H1 (cell line): ENCODE results near the gene MIEN1. TPM values are rescaled to one million over a fixed set of nuclear protein-coding genes. Genes with fewer than 3 reads are reported as not detected.

ENCODE experiments used
- CTCF ChIA-PET: fragments of 300-600 bp; sonication (Branson Sonifier 250); formaldehyde crosslinking; loops from one replicate; lab custom pipeline; 2021; ENCODE audit not compliant: partially characterized antibody; lab: Charles Lee
- POLR2A ChIA-PET: fragments of 300-600 bp; sonication (Branson Sonifier 250); formaldehyde crosslinking; loops from one replicate; lab custom pipeline; 2021; ENCODE audit warnings: inconsistent platforms; ENCODE audit not compliant: partially characterized antibody; lab: Charles Lee
- DNase-seq, 2 experiments: peaks; one replicate each; pipeline versions ENCODE4 v3.0.0 to v3.0.0-alpha.2; 2010 to 2022; ENCODE audit warnings: low spot score in 2 of 2, low read depth in 1 of 2, mixed read lengths in 1 of 2
- FAIRE-seq: peaks from 2 replicates; lab custom pipeline; 2011; peaks lifted over from hg19 to GRCh38; lab: Jason Lieb, UNC
- H2AFZ ChIP-seq: 2 replicates; pipeline ENCODE4 v1.8.1; 2012; ENCODE audit warnings: low read length, inconsistent platforms
- H2AK5ac ChIP-seq: 2 replicates; pipeline ENCODE4 v1.6.1; 2013; ENCODE audit warnings: low read depth, low read length
- H2BK120ac ChIP-seq: replicated peaks from 2 replicates; pipeline ENCODE3; 2013; ENCODE audit warnings: low read depth, low read length, inconsistent platforms
- H2BK12ac ChIP-seq: 2 replicates; pipeline ENCODE4 v1.6.1; 2013; ENCODE audit warnings: low read depth, low read length
- H2BK15ac ChIP-seq: 2 replicates; pipeline ENCODE4 v1.6.1; 2013; ENCODE audit warnings: low read length
- H2BK20ac ChIP-seq: 2 replicates; pipeline ENCODE4 v1.6.1; 2013; ENCODE audit warnings: low read length
- H2BK5ac ChIP-seq: 2 replicates; pipeline ENCODE4 v1.6.1; 2013; ENCODE audit warnings: low read depth, low read length
- H3K14ac ChIP-seq: 2 replicates; pipeline ENCODE4 v1.6.1; 2013; ENCODE audit warnings: inconsistent platforms; ENCODE audit not compliant: insufficient read length
- H3K18ac ChIP-seq: 2 replicates; pipeline ENCODE4 v1.6.1; 2013; ENCODE audit warnings: low read length; ENCODE audit errors: extremely low read depth
- H3K23ac ChIP-seq: 2 replicates; pipeline ENCODE4 v1.6.1; 2013; ENCODE audit warnings: inconsistent platforms; ENCODE audit not compliant: insufficient read length
- H3K23me2 ChIP-seq: 2 replicates; pipeline ENCODE4 v1.6.1; 2013; ENCODE audit warnings: low read depth, low read length
- H3K27ac ChIP-seq: 2 replicates; pipeline ENCODE4 v1.6.1; 2011; ENCODE audit warnings: low read depth, low read length, inconsistent platforms
- H3K27me3 ChIP-seq, 4 experiments: replicated peaks in 1 of 4; 1 replicate in 1 of 4; 2 replicates in 3 of 4; pipeline versions ENCODE4 v1.6.1 to v1.8.1; 2011 to 2013; ENCODE audit warnings: low read length in 3 of 4, mild to moderate bottlenecking in 3 of 4, inconsistent platforms in 2 of 4, mixed read lengths in 2 of 4, moderate library complexity in 1 of 4; ENCODE audit not compliant: control insufficient read depth in 3 of 4, insufficient read depth in 3 of 4; ENCODE audit errors: extremely low read depth in 1 of 4
- H3K36me3 ChIP-seq, 4 experiments: 2 replicates each; pipeline versions ENCODE4 v1.6.1 to v1.8.1; 2011 to 2013; ENCODE audit warnings: mild to moderate bottlenecking in 4 of 4, low read length in 3 of 4, moderate library complexity in 2 of 4, control low read depth in 1 of 4, inconsistent platforms in 1 of 4; ENCODE audit not compliant: insufficient read depth in 4 of 4, control insufficient read depth in 2 of 4
- H3K4ac ChIP-seq: replicated peaks from 2 replicates; pipeline ENCODE3; 2013; ENCODE audit warnings: low read length, low read depth, mixed read lengths, inconsistent platforms; ENCODE audit not compliant: insufficient read length
- H3K4me1 ChIP-seq, 4 experiments: replicated peaks in 1 of 4; 1 replicate in 1 of 4; 2 replicates in 3 of 4; pipeline versions ENCODE4 v1.6.1 to v1.8.1; 2011 to 2013; ENCODE audit warnings: low read length in 3 of 4, inconsistent platforms in 2 of 4, mixed read lengths in 1 of 4; ENCODE audit not compliant: insufficient read depth in 4 of 4, control insufficient read depth in 3 of 4
- H3K4me2 ChIP-seq, 2 experiments: 2 replicates each; pipeline versions ENCODE4 v1.6.1 to v1.8.1; 2011 to 2013; ENCODE audit warnings: low read depth in 2 of 2, low read length in 2 of 2, control low read depth in 1 of 2, inconsistent platforms in 1 of 2, mild to moderate bottlenecking in 1 of 2; ENCODE audit not compliant: insufficient read depth in 1 of 2
- H3K4me3 ChIP-seq, 4 experiments: fragments of 200-600, 300-600 bp in 1 of 4; sonication (generic), shearing (Covaris generic), sonication (Bioruptor Twin) in 1 of 4; 2 replicates each; pipeline versions ENCODE4 v1.5.1 to v1.8.1; 2011 to 2016; ENCODE audit warnings: low read length in 4 of 4, low read depth in 3 of 4, control low read depth in 2 of 4, inconsistent platforms in 2 of 4, mild to moderate bottlenecking in 2 of 4, mixed read lengths in 1 of 4, moderate library complexity in 1 of 4; ENCODE audit not compliant: insufficient read depth in 2 of 4; ENCODE audit errors: extremely low read depth in 1 of 4
- H3K56ac ChIP-seq: replicated peaks from 2 replicates; pipeline ENCODE3; 2013; ENCODE audit warnings: low read depth, mild to moderate bottlenecking, mixed read lengths, low read length, inconsistent platforms; ENCODE audit not compliant: insufficient read length
- H3K79me1 ChIP-seq: 2 replicates; pipeline ENCODE4 v1.6.1; 2013; ENCODE audit warnings: low read depth, low read length, control low read depth
- H3K79me2 ChIP-seq, 2 experiments: 2 replicates each; pipeline versions ENCODE4 v1.6.1 to v1.8.1; 2012 to 2013; ENCODE audit warnings: low read length in 2 of 2, mild to moderate bottlenecking in 2 of 2, inconsistent platforms in 1 of 2; ENCODE audit not compliant: insufficient read depth in 2 of 2, control insufficient read depth in 1 of 2
- H3K9ac ChIP-seq, 4 experiments: replicated peaks in 1 of 4; 1 replicate in 1 of 4; 2 replicates in 3 of 4; pipeline versions ENCODE4 v1.6.1 to v1.8.1; 2011 to 2013; ENCODE audit warnings: low read depth in 3 of 4, low read length in 3 of 4, control low read depth in 2 of 4, mild to moderate bottlenecking in 2 of 4, moderate library complexity in 2 of 4, inconsistent platforms in 1 of 4; ENCODE audit errors: extremely low read depth in 1 of 4
- H3K9me3 ChIP-seq, 2 experiments: 2 replicates each; pipeline versions ENCODE4 v1.6.1 to v1.8.1; 2012 to 2013; ENCODE audit warnings: mild to moderate bottlenecking in 2 of 2, moderate library complexity in 2 of 2, control low read depth in 1 of 2, inconsistent platforms in 1 of 2, low read depth in 1 of 2, low read length in 1 of 2, mixed read lengths in 1 of 2; ENCODE audit not compliant: insufficient read depth in 2 of 2
- H4K20me1 ChIP-seq, 2 experiments: replicated peaks in 1 of 2; 2 replicates each; pipeline versions ENCODE3 to v1.8.1; 2011 to 2013; ENCODE audit warnings: inconsistent platforms in 2 of 2, low read length in 2 of 2, mild to moderate bottlenecking in 1 of 2; ENCODE audit not compliant: insufficient read depth in 2 of 2, control insufficient read depth in 1 of 2
- H4K5ac ChIP-seq: 2 replicates; pipeline ENCODE4 v1.6.1; 2013; ENCODE audit warnings: low read length, low read depth, mixed read lengths, inconsistent platforms; ENCODE audit not compliant: insufficient read length
- H4K8ac ChIP-seq: 2 replicates; pipeline ENCODE4 v1.8.0; 2013; ENCODE audit warnings: mild to moderate bottlenecking, moderate library complexity, low read length, inconsistent platforms; ENCODE audit not compliant: insufficient read depth; ENCODE audit errors: extremely low read depth
- H4K91ac ChIP-seq: replicated peaks from 2 replicates; pipeline ENCODE3; 2013; ENCODE audit warnings: low read length, mixed read lengths, inconsistent platforms; ENCODE audit not compliant: insufficient read length
- POLR2AphosphoS5 ChIP-seq: IDR thresholded peaks from 2 replicates; pipeline ENCODE4 v1.6.1; 2011; ENCODE audit warnings: low read depth, low read length
- SUZ12 ChIP-seq: fragments of 200-600 bp; sonication (generic); IDR thresholded peaks from 2 replicates; pipeline ENCODE4 v1.6.1; 2012; ENCODE audit warnings: mild to moderate bottlenecking, inconsistent platforms, low read length, moderate library complexity, mixed read lengths
- WGBS, 2 experiments: shearing (Covaris generic) in 1 of 2; methylation state at CpG; one replicate each; pipeline versions ENCODE4 v1.1.6 to v1.1.7; 2013 to 2015; ENCODE audit warnings: low lambda C conversion rate in 2 of 2, mixed read lengths in 2 of 2, inconsistent platforms in 1 of 2, low coverage in 1 of 2, missing lambda C conversion rate in 1 of 2; ENCODE audit not compliant: insufficient replicate concordance in 2 of 2, insufficient coverage in 1 of 2, insufficient read length in 1 of 2; ENCODE audit errors: extremely low coverage in 1 of 2, missing lambda C conversion rate in 1 of 2; 5-methylcytosine and 5-hydroxymethylcytosine counted together
- polyA plus RNA-seq, 7 experiments: library from polyadenylated mRNA; depleted of rRNA in 3 of 7; stranded (reverse) in 5 of 7; unstranded in 2 of 7; fragments of >200 nt in 5 of 7; fragments of 200-250 nt in 2 of 7; gene quantifications; 1 replicate in 5 of 7; 2 replicates in 1 of 7; 4 replicates in 1 of 7; pipeline versions ENCODE4 v1.2.1 to v1.2.3, GENCODE V29; 2011 to 2013; ENCODE audit warnings: missing spikeins in 2 of 7, mixed read lengths in 2 of 7
- total RNA-seq: library from RNA; stranded (reverse); fragmentation: NEBNext Ultra II Directional; extraction: Animal tissue kit (Norgen Biotek cat#: 25700); gene quantifications from 2 replicates; pipeline ENCODE4 v1.2.1, GENCODE V29; 2021

Gene MIEN1
- total and polyA plus RNA-seq, 2 of the 8 experiments (the other 6 are each of a cell fraction or from before 2014, with no cell fraction given): 29.6 to 54.9 TPM

GRCh38 chr17:39688475-39688835 is 41.9 kb downstream of the MIEN1 start:
- Histone ChIP-seq H2AFZ (no peak overlapping the region), H3K9me3 (no peaks in the 10 kb centered on the region), H2AK5ac (peak overlapping the region; percentile 58), H2BK120ac (peak overlapping the region; percentile 99), H3K4ac (peak overlapping the region; percentile 99), H4K8ac (no peak overlapping the region), H4K91ac (peak overlapping the region; percentile 95), H3K56ac (peak overlapping the region; percentile 94), H3K27ac (peak overlapping the region; percentile 97), H3K23ac (peak overlapping the region; percentile 57)
- no peak for FAIRE-seq
- CTCF ChIA-PET: interaction anchor here (0.7 to 52.4 kb wide), 12 partner anchors 10 to 232 kb away, joined by 3 to 1885 read pairs (median 5); partner anchors contain the start of genes ERBB2, MIEN1, PNMT and PPP1R1B
- TF ChIP-seq SUZ12 (no peak), POLR2AphosphoS5 (0 out of 2 replicates have a peak, but pooled peaks have one; percentile 3)
- TF ChIP-seq, all 59 proteins: peak for 1
- Histone ChIP-seq H4K5ac (peak overlapping the region; percentile 59), H3K18ac (peak overlapping the region; percentile 99), H3K4me3 (peak overlapping the region; percentile 75 to 84 (median 80)), H3K79me2 (peaks cover 0 to 4% of the 10 kb centered on the region in 2 experiments; a peak in 1 of 4 replicates), H2BK5ac (peak overlapping the region; percentile 99), H3K14ac (peak overlapping the region; percentile 6), H3K23me2 (peaks cover 12% of the 10 kb centered on the region), H3K79me1 (0 out of 2 replicates have a peak, but pooled peaks cover 2% of the 10 kb centered on the region), H3K9ac (peak overlapping the region in 3 of 4 experiments; percentile 87 to 89 (median 87); a peak in 6 of 7 replicates), H3K4me1 (peaks cover 0 to 13% (median 3%) of the 10 kb centered on the region in 4 experiments; a peak in 6 of 7 replicates), H3K36me3 (peaks cover 0 to 3% (median 0%) of the 10 kb centered on the region in 4 experiments; a peak in 1 of 8 replicates), H2BK20ac (peak overlapping the region; percentile 24), H3K27me3 (no peaks in the 10 kb centered on the region), H4K20me1 (no peaks in the 10 kb centered on the region), H2BK15ac (0 out of 2 replicates have a peak overlapping the region, but pooled peaks have one; percentile 61), H3K4me2 (peak overlapping the region; percentile 93 to 98), H2BK12ac (peak overlapping the region; percentile 90)
- POLR2A ChIA-PET: interaction anchor here (1.0 to 38.1 kb wide), 18 partner anchors 2 to 70 kb away, joined by 3 to 708 read pairs (median 5); partner anchors contain the start of genes ERBB2, MIEN1, PGAP3 and PNMT
- peak in 1 of 2 experiments; percentile 56 for DNase-seq
- 3% methylated on average over 6 of the region's 6 CpGs; no CpG with 5 or more reads in 1 of the 2 experiments for WGBS, 2 experiments
